NT2/D1 (cell line): ENCODE results near the gene DDX51.

Source experiments
- DNase-seq: peaks from one replicate; pipeline ENCODE4 v3.0.0-alpha.2; 2011; ENCODE audit warnings: low read depth, low spot score
- H3K27me3 ChIP-seq: 2 replicates; pipeline ENCODE4 v1.6.0; 2011; ENCODE audit warnings: mild to moderate bottlenecking; ENCODE audit not compliant: insufficient read length, insufficient read depth
- H3K36me3 ChIP-seq: 2 replicates; pipeline ENCODE4 v1.6.1; 2011; ENCODE audit warnings: mild to moderate bottlenecking, low read length, mixed read lengths; ENCODE audit not compliant: insufficient read depth, insufficient read length
- H3K4me1 ChIP-seq: 2 replicates; pipeline ENCODE4 v1.5.1; 2011; ENCODE audit not compliant: insufficient read depth, insufficient read length
- H3K4me3 ChIP-seq: 2 replicates; pipeline ENCODE4 v1.5.1; 2011; ENCODE audit warnings: low read depth; ENCODE audit not compliant: insufficient read length
- H3K9ac ChIP-seq: 2 replicates; pipeline ENCODE4 v1.6.0; 2011; ENCODE audit warnings: low read depth; ENCODE audit not compliant: insufficient read length
- H3K9me3 ChIP-seq: 2 replicates; pipeline ENCODE4 v1.5.1; 2011; ENCODE audit warnings: mild to moderate bottlenecking, low read length; ENCODE audit not compliant: insufficient read depth
- SUZ12 ChIP-seq: IDR thresholded peaks from 2 replicates; pipeline ENCODE4 v1.6.1; 2011; ENCODE audit not compliant: insufficient read length, insufficient read depth; ENCODE audit errors: extremely low read depth
- YY1 ChIP-seq: IDR thresholded peaks from 2 replicates; pipeline ENCODE4 v1.6.1; 2011; ENCODE audit not compliant: insufficient read length, insufficient read depth
- ZNF274 ChIP-seq: IDR thresholded peaks from 2 replicates; pipeline ENCODE4 v1.6.1; 2011; ENCODE audit warnings: mild to moderate bottlenecking, low read depth, low read length

Gene DDX51

DNA sequence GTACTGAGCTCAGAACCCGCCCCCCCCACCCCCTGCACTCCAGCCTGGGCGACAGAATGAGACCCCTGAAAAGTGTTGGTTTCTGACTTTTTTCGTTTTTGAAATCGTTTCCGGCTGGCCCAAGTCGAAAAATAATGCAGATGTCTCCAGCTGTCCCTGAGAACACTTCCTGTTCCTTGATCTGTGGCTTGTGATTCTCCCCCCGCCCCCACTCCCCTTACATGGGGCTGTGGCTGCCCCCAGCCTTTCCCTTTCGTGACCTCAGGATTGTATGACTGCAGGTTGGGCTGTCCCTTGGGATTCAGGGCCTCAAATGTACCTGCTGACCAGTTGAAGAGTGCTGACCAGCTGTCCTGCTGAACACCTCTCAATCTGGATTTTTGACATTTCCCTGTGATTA is 34.2 kb upstream of the DDX51 start:
- H3K4me1 ChIP-seq: peaks cover 27% of the 10 kb centered on the region
- no peak for DNase-seq
- no peak overlapping the region for H3K9ac ChIP-seq
- peaks cover 48% of the 10 kb centered on the region for H3K27me3 ChIP-seq
- TF ChIP-seq ZNF274 (no peak), SUZ12 (no peak), YY1 (no peak)
- no peaks in the 10 kb centered on the region for H3K36me3 ChIP-seq
- H3K9me3 ChIP-seq: no peaks in the 10 kb centered on the region
- no peak overlapping the region for H3K4me3 ChIP-seq

DNA sequence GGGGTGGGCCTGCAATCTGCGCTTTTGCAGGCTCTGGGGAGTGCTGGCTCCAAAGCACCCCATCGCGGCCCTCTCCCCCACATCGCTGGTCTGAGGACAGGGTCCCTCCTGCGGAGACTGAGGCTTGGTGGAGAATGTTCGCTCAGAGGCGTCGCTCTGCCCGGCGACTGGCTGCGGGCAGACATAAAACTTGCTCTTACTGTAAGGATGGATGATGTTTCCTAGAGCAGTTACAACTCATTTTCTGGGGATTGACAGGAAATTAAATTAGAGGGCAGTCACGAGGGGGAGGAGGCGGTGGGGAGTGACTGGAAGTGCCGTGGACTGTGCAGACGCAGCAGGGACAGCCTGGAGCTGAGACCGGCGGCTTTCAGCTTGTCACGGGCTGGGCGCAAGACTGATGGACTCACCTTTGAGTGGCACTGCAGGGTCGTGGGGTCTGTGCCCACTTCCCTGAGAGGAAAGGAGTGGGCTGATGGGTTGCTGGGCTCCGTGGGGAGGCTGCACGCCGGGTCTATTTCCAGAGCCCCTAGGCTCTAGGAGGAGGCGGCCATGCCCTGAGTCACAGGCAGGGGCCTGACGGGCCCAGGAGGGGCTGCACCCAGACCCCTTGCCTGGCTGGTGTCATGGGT is 32.9 kb upstream of the DDX51 start:
- Histone ChIP-seq H3K9me3 (no peaks in the 10 kb centered on the region), H3K4me3 (no peak overlapping the region), H3K4me1 (peaks cover 27% of the 10 kb centered on the region), H3K27me3 (peaks cover 39% of the 10 kb centered on the region), H3K36me3 (no peaks in the 10 kb centered on the region), H3K9ac (no peak overlapping the region)
- TF ChIP-seq SUZ12 (no peak), YY1 (no peak), ZNF274 (no peak)
- no peak for DNase-seq

DNA sequence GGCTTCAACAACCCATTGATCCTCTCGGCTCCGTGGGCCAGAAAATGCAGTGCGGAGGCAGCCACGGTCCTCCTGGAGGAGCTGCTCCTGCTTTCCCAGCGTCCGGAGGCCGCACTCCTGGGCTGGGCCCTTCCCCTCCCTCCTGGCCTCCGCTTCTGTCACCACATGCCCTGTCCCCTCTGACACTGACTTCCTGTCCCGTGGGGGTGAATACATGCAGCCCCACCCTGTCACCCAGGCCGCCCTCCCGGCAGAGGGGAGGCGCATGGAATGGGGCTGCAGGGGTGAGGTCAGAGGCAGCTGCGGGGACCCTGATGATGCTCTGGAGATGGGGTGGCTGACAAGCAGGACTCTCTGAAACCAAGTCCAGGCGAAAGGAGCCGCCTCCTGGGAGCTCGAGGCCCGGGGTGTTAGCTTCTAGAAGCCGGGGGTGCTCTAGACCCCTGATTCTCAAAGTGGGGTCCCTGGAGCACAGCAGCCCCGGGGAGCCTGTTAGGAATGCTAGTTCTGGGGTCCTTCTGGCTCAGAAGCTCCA is 32.3 kb upstream of the DDX51 start:
- no peaks in the 10 kb centered on the region for H3K36me3 ChIP-seq
- H3K4me3 ChIP-seq: no peak overlapping the region
- no peak for TF ChIP-seq SUZ12
- no peak for TF ChIP-seq ZNF274
- no peak for TF ChIP-seq YY1
- H3K27me3 ChIP-seq: peaks cover 41% of the 10 kb centered on the region
- H3K4me1 ChIP-seq: peaks cover 29% of the 10 kb centered on the region
- no peaks in the 10 kb centered on the region for H3K9me3 ChIP-seq
- DNase-seq: no peak
- H3K9ac ChIP-seq: no peak overlapping the region

DNA sequence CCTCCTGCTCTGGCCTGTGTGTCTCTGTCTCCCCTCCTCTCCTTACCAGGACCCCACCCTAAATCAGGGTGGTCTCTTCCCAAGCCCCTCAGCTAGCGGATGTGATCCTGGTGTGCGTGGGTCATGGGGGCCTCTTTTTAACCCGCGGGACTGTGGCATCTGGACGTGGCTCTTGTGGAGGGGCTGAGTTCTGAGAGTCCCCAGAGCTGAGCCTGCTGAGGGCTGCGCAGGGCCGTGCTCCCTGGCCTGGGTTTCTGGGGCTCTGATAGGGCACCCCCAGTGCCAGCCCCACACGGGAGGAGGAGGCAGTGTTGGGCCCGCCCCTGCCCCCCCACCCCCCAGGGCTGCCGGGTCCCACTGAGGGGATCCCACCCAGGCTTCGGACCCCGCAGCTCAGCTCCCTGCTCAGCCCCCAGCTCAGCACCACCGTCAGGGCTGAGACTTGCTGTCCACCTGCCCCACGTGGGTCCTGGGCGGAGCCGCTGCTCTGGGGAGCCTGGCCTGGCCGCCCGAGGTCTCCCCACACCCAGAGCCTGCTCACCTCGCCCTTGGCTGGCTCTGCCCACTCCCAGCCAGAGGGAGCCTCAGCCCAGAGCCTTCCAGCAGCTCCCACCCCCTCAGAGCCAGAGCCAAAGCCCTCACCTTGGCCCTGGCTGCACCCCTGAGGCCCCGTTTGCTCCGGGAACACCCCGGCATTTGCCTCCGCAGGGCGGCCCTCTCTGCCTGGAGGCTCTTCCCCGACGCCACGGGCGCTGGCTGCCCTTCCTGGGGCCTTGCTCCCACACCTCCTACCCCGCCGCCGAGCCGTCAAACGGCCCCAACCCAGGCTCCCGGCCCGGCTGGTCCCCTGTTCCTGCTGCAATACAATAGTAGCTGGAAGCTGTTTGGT is 31.6 kb upstream of the DDX51 start:
- no peak for TF ChIP-seq ZNF274
- no peak for TF ChIP-seq SUZ12
- TF ChIP-seq YY1: no peak
- H3K27me3 ChIP-seq: peaks cover 38% of the 10 kb centered on the region
- no peak overlapping the region for H3K4me3 ChIP-seq
- no peaks in the 10 kb centered on the region for H3K9me3 ChIP-seq
- DNase-seq: no peak
- peaks cover 26% of the 10 kb centered on the region for H3K4me1 ChIP-seq
- no peaks in the 10 kb centered on the region for H3K36me3 ChIP-seq
- peak overlapping the region; percentile 52 for H3K9ac ChIP-seq

DNA sequence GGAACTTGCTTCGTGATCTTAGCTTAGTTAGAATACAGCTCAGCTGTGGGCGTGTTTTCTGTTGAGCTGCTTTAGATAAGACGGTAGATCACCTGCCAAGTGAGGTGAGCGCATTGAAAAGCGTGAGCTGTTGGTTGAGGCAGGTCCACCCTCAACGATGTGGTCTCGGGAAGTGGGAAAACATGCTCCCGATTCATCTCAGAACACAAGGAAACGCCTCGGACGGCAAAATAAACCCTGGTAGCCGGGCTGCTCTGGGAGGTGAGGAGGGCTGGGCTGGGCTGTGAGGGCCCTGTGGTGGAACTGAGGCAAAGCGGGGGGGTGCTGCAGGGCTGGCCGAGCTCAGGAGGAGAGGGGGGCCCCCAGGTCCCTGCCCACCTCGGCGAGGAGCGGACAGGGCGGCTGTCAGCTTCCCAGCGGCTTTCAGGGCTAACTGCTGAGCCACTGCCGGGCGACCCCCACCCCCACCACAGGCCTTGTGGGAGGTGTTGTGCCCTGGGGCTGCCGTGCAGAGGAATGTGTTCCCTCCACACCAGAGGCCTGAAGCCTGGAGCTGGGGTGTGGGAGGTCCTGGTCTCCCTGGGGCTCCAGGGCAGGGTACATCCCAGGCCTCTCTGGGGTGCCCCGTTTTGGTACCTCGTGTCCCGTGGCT is 30.8 kb upstream of the DDX51 start:
- no peak for TF ChIP-seq SUZ12
- TF ChIP-seq YY1: no peak
- TF ChIP-seq ZNF274: no peak
- Histone ChIP-seq H3K9me3 (no peaks in the 10 kb centered on the region), H3K4me3 (no peak overlapping the region), H3K9ac (peak overlapping the region; percentile 52), H3K4me1 (peaks cover 28% of the 10 kb centered on the region), H3K36me3 (no peaks in the 10 kb centered on the region), H3K27me3 (peaks cover 36% of the 10 kb centered on the region)
- no peak for DNase-seq

DNA sequence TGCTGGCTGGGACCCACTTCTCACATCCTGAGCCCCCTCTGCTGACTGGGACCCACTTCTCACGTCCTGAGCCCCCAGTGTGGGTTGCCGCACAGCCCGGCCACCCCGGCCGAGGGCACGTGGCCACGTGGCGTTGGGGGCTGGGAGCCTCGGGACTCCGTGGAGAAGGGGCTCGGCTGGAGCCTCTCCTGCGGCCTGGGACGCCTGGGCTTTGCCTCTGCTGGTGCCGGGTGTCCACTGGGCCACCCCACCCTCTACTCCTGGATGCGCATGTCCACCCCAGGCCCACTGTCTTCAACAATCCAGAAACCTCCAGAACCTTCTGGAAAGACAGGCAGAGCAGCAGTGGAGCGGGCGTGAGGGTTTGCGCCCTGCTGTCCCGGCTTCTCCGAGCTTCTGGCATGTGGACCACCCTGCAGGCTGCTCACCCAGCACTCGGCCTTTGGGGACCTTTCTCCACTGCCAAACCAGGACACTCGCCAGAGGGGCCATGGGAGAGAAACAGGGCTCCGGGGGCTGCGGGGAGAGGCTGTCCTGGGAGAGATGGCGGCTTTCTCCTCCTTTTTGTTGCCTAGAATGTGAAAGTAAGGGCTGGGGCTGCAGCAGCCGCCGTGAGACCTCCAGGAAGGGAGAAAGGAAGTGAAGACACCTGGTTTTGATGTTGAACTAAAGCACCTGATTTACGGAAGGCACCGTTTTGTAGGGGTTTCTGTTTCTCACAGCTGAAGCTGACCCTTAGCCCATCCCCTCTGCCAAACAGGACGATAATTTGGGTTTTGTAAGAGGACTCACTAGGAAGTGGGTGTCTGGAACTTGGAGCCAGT is 30.1 kb upstream of the DDX51 start:
- H3K36me3 ChIP-seq: no peaks in the 10 kb centered on the region
- DNase-seq: no peak
- no peaks in the 10 kb centered on the region for H3K9me3 ChIP-seq
- no peak overlapping the region for H3K9ac ChIP-seq
- no peak overlapping the region for H3K4me3 ChIP-seq
- H3K27me3 ChIP-seq: peaks cover 30% of the 10 kb centered on the region
- H3K4me1 ChIP-seq: peaks cover 28% of the 10 kb centered on the region
- TF ChIP-seq ZNF274 (no peak), YY1 (no peak), SUZ12 (no peak)
